CD4-positive, alpha-beta T cell treated with Interleukin-15 for 1 hour (primary cell): ENCODE results near the gene CPS1.

Experiments
- DNase-seq: peaks from one replicate; pipeline ENCODE4 v3.0.0-alpha.2; 2020

CPS1 gene

GRCh38 chr2:210617318-210617717 lies 60.9 kb downstream of the CPS1 start:
- no peak for DNase-seq

GRCh38 chr2:210617732-210618330 lies 61.4 kb downstream of the CPS1 start:
- DNase-seq, result no peak

GRCh38 chr2:210620456-210620855 lies 64.1 kb downstream of the CPS1 start:
- DNase-seq, result no peak

GRCh38 chr2:210623506-210623905 lies 67.1 kb downstream of the CPS1 start:
- no peak for DNase-seq

- no peak for DNase-seq
These were observed 70.5 kb downstream of the CPS1 start for GRCh38 chr2:210626849-210627248.

GRCh38 chr2:210630873-210631560 lies 74.6 kb downstream of the CPS1 start:
- no peak for DNase-seq

- no peak for DNase-seq
These were observed 77.3 kb downstream of the CPS1 start for GRCh38 chr2:210633699-210634098.

GRCh38 chr2:210635257-210635656 lies 78.9 kb downstream of the CPS1 start:
- no peak for DNase-seq

GRCh38 chr2:210642333-210642732 lies 85.9 kb downstream of the CPS1 start:
- DNase-seq, result no peak

- DNase-seq, result no peak
These were observed 90.8 kb downstream of the CPS1 start for GRCh38 chr2:210647151-210647550.

- no peak for DNase-seq
These were observed 97.7 kb downstream of the CPS1 start for GRCh38 chr2:210654091-210654490.

- no peak for DNase-seq
These were observed 99.0 kb downstream of the CPS1 start for GRCh38 chr2:210655229-210655975.

GRCh38 chr2:210657874-210658273 lies 101.5 kb downstream of the CPS1 start:
- DNase-seq, result no peak

GRCh38 chr2:210660751-210661150 lies 104.4 kb downstream of the CPS1 start:
- DNase-seq, result no peak

- DNase-seq, result no peak
These were observed 106.2 kb downstream of the CPS1 start for GRCh38 chr2:210662560-210662959.

- DNase-seq, result no peak
These were observed 107.3 kb downstream of the CPS1 start for GRCh38 chr2:210663631-210664089.

GRCh38 chr2:210667711-210668110 lies 111.3 kb downstream of the CPS1 start:
- no peak for DNase-seq

GRCh38 chr2:210671065-210671464 lies 114.7 kb downstream of the CPS1 start:
- no peak for DNase-seq

GRCh38 chr2:210673117-210673516 lies 116.7 kb downstream of the CPS1 start:
- no peak for DNase-seq

- DNase-seq, result no peak
These were observed 119.7 kb downstream of the CPS1 start for GRCh38 chr2:210676067-210676466.

- DNase-seq, result no peak
These were observed 125.1 kb downstream of the CPS1 start for GRCh38 chr2:210681491-210681890.

GRCh38 chr2:210686401-210686800 lies 130.0 kb downstream of the CPS1 start:
- no peak for DNase-seq

- no peak for DNase-seq
These were observed 131.5 kb downstream of the CPS1 start for GRCh38 chr2:210687786-210688470.
